ENCODE results near the gene AGAP2.
"Not testable (repeated sequence)": the region's sequence is repeated elsewhere in the genome, so short reads cannot be mapped to it uniquely, and the experiment has no call there.

AGAP2 gene

DNA sequence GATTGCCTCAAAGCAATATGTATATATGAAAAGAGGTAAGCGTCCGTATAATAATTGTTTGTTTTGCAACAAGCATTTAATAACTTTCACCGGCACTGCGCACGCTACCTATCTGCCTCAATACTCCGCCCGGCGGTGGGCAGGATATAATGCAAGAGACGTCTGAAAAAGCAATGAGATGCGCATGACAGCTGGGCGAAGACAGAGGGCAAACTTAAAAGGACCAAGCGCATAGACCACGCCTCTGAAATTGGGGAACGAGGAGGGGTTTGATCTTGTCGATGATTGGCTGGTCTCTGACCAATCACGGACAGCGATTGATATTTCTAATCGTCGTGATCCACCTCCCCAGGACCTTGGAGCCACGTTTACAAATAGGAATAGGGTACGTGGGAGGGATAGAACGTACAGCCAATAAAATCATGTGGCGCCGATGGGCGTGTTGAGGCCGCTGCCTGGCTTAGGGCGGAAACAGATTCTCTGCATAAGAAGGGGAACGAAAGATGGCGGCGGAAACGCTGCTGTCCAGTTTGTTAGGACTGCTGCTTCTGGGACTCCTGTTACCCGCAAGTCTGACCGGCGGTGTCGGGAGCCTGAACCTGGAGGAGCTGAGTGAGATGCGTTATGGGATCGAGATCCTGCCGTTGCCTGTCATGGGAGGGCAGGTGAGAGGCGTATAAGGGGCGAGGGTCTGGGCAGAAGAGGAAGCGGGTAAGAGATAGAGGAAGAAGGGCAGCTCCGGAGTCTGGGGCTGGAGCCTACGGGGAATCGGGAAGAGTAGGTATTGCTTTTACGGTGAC is 44.7 kb downstream of the AGAP2 start, which contains the start of gene OS9:
Gene OS9 (plus strand): TSS at position 474 of the 800 bp plus-strand sequence. CDS start 30 bp downstream, at position 504.
- DNase-seq = peak; percentile 99 to 100 (median 99)

- DNase-seq = no peak
Measured at GRCh38 chr12:57693317-57693658, 45.3 kb downstream of the AGAP2 start.

GRCh38 chr12:57692500-57692899 is 46.0 kb downstream of the AGAP2 start:
- no peak for DNase-seq

DNA sequence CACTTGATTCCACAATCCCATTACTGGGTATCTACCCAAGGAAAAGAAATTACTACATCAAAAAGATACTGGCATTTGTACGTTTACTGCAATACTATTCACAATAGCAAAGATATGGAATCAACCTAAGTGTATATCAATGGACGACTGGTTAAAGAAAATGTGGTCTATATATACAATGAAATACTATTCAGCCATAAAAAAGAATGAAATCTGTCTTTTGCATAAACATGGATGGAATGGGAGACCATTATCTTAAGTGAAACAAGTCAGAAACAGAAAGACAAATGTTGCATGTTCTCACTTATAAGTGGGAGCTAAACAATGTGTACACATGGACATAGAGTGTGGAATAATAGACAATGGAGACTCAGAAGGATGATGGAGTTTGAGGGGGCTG is 49.6 kb downstream of the AGAP2 start:
- no peak for DNase-seq

DNA sequence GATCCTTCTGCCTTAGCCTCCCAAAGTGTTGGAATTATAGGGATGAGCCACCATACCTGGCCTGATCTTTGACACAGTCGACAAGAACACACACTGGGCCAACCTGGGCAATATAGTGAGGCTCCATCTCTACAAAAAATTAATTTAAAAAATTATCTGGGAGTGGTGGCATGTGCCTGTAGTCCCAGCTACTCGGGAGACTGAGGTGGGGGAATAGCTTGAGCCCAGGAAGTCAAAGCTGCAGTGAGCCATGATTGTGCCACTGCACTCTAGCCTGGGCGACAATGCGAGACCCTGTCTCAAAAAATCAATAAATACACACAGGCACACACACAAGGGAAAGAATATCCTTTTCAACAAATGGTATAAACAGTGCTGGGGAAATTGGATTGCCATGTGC is 50.7 kb downstream of the AGAP2 start:
- no peak for DNase-seq

GRCh38 chr12:57679697-57680096 is 58.8 kb downstream of the AGAP2 start:
- no peak for DNase-seq

DNA sequence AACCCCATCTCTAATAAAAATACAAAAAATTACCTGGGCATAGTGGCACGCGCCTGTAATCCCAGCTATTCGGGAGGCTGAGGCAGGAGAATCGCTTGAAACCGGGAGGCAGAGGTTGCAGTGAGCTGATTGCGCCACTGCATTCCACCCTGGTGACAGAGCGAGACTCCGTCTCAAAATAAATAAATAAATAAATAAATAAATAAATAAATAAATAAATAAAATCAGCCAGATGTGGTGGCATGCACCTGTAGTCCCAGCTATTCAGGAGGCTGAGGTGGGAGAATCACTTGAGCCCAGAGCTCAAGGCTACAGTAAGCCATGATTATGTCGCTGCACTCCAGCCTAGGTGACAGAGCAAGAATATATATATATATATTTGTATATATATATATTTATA is 60.6 kb downstream of the AGAP2 start:
- DNase-seq = not testable (repeated sequence)

- no peak for DNase-seq
Measured at GRCh38 chr12:57674691-57675090, 63.9 kb downstream of the AGAP2 start.

Measured in NCI-H1417 (cell line).